ES-I3 (cell line): ENCODE measurements around the gene POLR2J.
A peak's percentile ranks its signal among the peaks of the same experiment; 100 is the strongest.

Experiments used
- H3K36me3 ChIP-seq: 2 replicates; pipeline ENCODE4 v1.6.1; 2013; ENCODE audit warnings: mild to moderate bottlenecking, low read length, control low read depth, moderate library complexity; ENCODE audit not compliant: insufficient read depth
- H3K4me1 ChIP-seq: 2 replicates; pipeline ENCODE4 v1.6.1; 2013; ENCODE audit warnings: mild to moderate bottlenecking, control low read depth, low read length; ENCODE audit not compliant: insufficient read depth
- H3K9ac ChIP-seq: 2 replicates; pipeline ENCODE4 v1.6.1; 2013; ENCODE audit warnings: low read depth, mild to moderate bottlenecking, low read length, moderate library complexity
- H3K9me3 ChIP-seq: 2 replicates; pipeline ENCODE4 v1.6.1; 2013; ENCODE audit warnings: mild to moderate bottlenecking, low read length, moderate library complexity; ENCODE audit not compliant: control insufficient read depth, insufficient read depth

The POLR2J gene

GRCh38 chr7:102445674-102446071 lies 33.0 kb downstream of the POLR2J start:
- H3K36me3 ChIP-seq: peaks cover 3% of the 10 kb centered on the region; the same call in 1 of the 2 replicates
- no peaks in the 10 kb centered on the region for H3K9me3 ChIP-seq
- no peak overlapping the region for H3K9ac ChIP-seq
- peaks cover 8% of the 10 kb centered on the region; the same call in 1 of the 2 replicates for H3K4me1 ChIP-seq

GRCh38 chr7:102444961-102445673 lies 33.6 kb downstream of the POLR2J start:
- peaks cover 11% of the 10 kb centered on the region; the same call in 1 of the 2 replicates for H3K4me1 ChIP-seq
- peaks cover 3% of the 10 kb centered on the region; the same call in 1 of the 2 replicates for H3K36me3 ChIP-seq
- no peaks in the 10 kb centered on the region for H3K9me3 ChIP-seq
- no peak overlapping the region for H3K9ac ChIP-seq

- peaks cover 4% of the 10 kb centered on the region; the same call in 1 of the 2 replicates for H3K4me1 ChIP-seq
These were observed 38.5 kb downstream of the POLR2J start for GRCh38 chr7:102439963-102440795.

GRCh38 chr7:102436118-102436517 lies 42.6 kb downstream of the POLR2J start:
- Histone ChIP-seq H3K4me1 (peaks cover 22% of the 10 kb centered on the region), H3K9me3 (no peaks in the 10 kb centered on the region), H3K36me3 (no peaks in the 10 kb centered on the region), H3K9ac (no peak overlapping the region)

More at GRCh38 chr7:102439963-102440795, 38.5 kb downstream of the POLR2J start:
- Histone ChIP-seq H3K9ac (no peak overlapping the region), H3K9me3 (no peaks in the 10 kb centered on the region), H3K36me3 (peaks cover 3% of the 10 kb centered on the region; the same call in 1 of the 2 replicates)

- Histone ChIP-seq H3K9ac (peak overlapping the region; percentile 75), H3K4me1 (peaks cover 22% of the 10 kb centered on the region), H3K9me3 (no peaks in the 10 kb centered on the region), H3K36me3 (no peaks in the 10 kb centered on the region)
These were observed 44.7 kb downstream of the POLR2J start for GRCh38 chr7:102434039-102434486.

GRCh38 chr7:102433219-102434038 lies 45.3 kb downstream of the POLR2J start, which contains the start of gene ORAI2:
TSS of gene ORAI2 (plus strand) at chr7:102433575. CDS start at chr7:102438957, 5,382 bp downstream.
- Histone ChIP-seq H3K36me3 (no peaks in the 10 kb centered on the region), H3K4me1 (peaks cover 22% of the 10 kb centered on the region)

GRCh38 chr7:102432442-102433218 lies 46.1 kb downstream of the POLR2J start:
- H3K36me3 ChIP-seq: no peaks in the 10 kb centered on the region
- peak overlapping the region; percentile 75 for H3K9ac ChIP-seq
- H3K9me3 ChIP-seq: no peaks in the 10 kb centered on the region
- peaks cover 22% of the 10 kb centered on the region for H3K4me1 ChIP-seq

More at GRCh38 chr7:102433219-102434038, 45.3 kb downstream of the POLR2J start, which contains the start of gene ORAI2:
- Histone ChIP-seq H3K9ac (peak within 1 kb of the TSS; percentile 75), H3K9me3 (no peaks in the 10 kb centered on the region)

- 0 out of 2 replicates have a peak overlapping the region, but pooled peaks have one; percentile 2 for H3K9ac ChIP-seq
- no peaks in the 10 kb centered on the region for H3K36me3 ChIP-seq
- H3K9me3 ChIP-seq: no peaks in the 10 kb centered on the region
- H3K4me1 ChIP-seq: peaks cover 22% of the 10 kb centered on the region
These were observed 47.0 kb downstream of the POLR2J start for GRCh38 chr7:102431617-102432298.

- no peaks in the 10 kb centered on the region for H3K9me3 ChIP-seq
- H3K4me1 ChIP-seq: peaks cover 34% of the 10 kb centered on the region
- no peak overlapping the region for H3K9ac ChIP-seq
- no peaks in the 10 kb centered on the region for H3K36me3 ChIP-seq
These were observed 49.4 kb downstream of the POLR2J start for GRCh38 chr7:102429141-102429899.

GRCh38 chr7:102427019-102427405 lies 51.7 kb downstream of the POLR2J start:
- peaks cover 33% of the 10 kb centered on the region for H3K4me1 ChIP-seq

GRCh38 chr7:102426268-102427018 lies 52.3 kb downstream of the POLR2J start:
- H3K4me1 ChIP-seq: peaks cover 27% of the 10 kb centered on the region
- H3K36me3 ChIP-seq: no peaks in the 10 kb centered on the region
- no peak overlapping the region for H3K9ac ChIP-seq
- no peaks in the 10 kb centered on the region for H3K9me3 ChIP-seq

More at GRCh38 chr7:102427019-102427405, 51.7 kb downstream of the POLR2J start:
- Histone ChIP-seq H3K9me3 (no peaks in the 10 kb centered on the region), H3K9ac (no peak overlapping the region), H3K36me3 (no peaks in the 10 kb centered on the region)
